Midbrain (tissue), 1 donor: ENCODE results near the gene DDX41.

Experiments used
- DNase-seq: peaks from one replicate; lab custom pipeline; 2025; lab: John Stamatoyannopoulos, UW

The DDX41 gene

DNA sequence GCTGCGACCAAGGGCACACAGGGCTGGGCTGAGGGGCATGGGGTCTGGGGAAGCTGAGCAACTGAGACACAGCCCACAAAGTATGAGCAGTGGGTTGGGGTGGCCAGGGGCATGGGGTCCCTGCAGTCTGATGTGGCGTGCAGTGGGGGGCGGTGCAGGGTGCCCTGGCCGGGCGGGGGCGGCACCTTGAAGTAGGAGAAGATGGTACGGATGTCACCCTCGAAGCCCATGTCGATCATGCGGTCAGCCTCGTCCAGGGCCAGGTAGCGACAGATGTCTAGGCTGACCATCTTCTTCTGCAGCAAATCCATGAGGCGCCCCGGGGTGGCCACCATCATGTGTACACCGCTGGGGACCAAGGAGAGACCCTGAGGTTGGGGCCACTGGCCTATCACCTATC lies 3.3 kb downstream of the DDX41 start:
- no peak for DNase-seq

DNA sequence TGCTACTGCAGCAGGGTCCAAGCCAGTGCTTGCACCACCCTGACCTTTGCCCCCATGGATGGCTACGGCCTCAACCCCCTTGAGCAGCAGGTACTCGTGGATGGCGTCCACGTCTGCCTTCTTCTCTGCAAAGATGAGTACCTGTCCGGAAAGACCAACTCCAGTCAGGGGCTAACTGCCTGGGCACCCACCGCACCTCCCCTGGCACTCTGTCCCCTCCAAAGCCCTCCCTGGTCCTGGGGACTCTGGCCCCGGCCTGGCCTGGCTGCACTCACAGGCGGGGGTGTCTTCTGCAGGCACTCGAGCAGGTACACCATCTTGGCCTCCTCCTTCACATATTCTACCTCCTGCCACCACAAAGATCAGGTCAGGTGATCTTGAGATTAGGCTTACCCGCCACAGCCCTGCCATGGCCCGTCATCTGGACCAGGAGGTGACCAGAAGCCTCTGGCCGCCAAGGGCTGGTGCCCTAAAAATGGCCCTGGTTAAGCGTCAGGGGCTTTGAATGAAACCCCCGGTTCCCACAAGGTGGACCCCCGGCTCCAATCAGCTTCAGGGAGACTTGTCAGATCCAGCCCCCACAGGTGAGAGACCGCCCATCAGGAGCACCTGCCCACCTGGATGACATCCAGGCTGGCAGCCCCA lies 3.9 kb downstream of the DDX41 start:
- no peak for DNase-seq

DNA sequence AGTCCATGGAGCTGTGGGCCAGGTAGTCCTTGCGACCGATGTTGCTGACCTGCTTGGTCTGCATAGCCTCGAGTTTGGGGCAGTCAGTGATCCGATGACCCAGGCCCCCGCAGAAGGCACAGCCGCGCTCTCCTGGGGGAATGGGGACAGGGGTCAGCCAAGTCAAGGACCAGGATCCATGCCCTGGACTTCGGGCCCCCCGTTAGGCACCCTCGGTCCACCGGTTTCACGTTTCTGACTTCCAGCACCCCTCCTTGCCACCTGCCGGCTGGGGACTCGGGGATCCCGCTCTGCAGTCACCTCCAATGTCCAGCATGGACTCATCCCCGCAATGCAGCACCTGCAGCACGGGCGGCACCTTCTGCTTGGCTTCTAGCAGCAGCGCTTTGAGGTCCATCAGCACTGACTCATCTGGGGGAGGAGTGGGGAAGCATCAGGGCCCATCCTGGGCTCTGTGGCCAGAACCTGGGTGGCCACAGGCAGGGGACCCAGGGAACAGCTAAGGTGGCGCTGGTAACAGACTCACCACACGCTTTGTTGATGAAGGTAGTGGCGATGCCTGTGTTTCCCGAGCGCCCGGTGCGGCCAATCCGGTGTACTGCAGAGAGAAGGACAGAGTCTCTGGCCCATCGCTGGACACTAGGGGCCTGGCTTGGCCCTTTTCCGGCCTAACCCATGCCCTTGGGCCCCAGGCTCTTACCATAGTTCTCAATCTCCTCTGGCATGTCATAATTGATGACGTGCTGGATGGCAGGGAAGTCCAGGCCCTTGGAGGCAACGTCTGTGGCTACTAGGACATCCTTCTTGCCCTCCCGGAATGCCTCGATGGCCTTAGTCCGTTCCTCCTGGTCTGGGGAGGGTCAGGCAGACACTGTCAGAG lies 4.7 kb downstream of the DDX41 start:
- no peak for DNase-seq

DNA sequence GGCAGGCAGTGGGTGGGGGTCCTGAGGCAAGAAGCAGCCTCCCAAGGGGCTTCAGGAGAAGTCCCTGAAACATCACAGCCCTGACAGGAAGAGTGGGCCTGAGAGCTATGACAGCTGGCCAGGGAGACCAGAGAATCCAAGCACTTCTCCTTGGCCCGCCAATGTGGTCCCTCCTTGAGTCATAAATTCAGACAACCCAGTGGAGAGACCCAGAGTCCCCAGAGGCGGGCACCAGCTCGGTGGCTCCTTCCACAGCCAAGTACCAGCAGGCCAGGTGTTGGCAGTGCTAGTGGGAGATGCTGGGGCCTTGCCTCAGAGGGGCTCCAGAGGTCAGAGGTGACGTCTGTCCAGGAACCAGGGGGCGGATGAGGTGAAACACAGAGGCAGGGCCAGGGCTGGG lies 5.6 kb downstream of the DDX41 start:
- DNase-seq, result no peak

DNA sequence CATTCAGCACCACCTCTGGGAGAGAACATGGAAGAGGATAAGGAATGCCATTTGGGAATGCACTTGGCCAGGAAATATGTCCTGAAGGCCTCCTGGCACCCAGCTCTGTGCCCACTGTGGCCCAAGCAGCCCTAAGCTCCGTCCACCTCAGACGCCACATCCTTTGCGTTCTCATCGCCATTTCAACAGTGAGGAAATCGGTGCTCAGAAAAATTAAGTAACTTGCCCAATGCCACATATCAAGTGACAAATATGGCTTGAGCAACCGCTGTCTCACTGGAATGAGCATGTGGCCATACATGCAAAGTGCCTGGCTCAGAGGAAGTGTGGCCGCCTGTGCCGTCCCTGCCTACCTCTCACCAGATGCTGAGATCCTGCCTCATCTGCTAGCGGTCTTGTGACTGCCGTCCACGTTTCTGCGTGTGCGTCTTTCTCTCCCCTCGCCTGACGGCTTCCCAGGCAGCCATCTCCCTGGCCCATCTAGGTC lies 6.2 kb downstream of the DDX41 start:
- DNase-seq, result no peak

DNA sequence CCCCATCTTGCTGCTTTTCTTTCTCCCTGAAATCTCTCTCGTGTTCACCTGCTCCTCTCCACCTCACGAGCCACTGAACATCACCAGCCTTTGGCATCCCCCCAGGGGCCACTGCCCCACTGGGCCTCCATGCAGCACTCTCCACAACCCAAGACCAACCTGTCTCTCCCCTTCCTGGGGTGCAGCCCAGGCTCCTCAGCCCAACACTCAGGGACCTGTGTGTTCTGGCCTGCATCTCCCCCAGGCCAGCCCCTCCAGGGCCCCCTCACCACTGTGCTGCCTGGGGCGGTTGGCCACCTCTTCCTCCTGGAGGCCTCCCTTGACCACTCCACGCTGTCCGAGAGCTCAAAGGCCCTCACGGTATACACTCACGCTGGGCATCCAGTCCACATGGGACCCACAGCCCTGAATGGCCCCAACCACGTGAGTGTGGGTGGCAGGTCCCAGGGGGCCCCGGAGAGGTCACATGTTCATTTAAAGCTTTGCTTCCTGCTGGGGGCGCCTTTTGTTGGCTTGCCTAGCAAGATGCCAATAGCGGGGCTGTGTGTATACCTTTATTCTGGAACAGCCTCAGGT lies 6.7 kb downstream of the DDX41 start:
- DNase-seq, result no peak

DNA sequence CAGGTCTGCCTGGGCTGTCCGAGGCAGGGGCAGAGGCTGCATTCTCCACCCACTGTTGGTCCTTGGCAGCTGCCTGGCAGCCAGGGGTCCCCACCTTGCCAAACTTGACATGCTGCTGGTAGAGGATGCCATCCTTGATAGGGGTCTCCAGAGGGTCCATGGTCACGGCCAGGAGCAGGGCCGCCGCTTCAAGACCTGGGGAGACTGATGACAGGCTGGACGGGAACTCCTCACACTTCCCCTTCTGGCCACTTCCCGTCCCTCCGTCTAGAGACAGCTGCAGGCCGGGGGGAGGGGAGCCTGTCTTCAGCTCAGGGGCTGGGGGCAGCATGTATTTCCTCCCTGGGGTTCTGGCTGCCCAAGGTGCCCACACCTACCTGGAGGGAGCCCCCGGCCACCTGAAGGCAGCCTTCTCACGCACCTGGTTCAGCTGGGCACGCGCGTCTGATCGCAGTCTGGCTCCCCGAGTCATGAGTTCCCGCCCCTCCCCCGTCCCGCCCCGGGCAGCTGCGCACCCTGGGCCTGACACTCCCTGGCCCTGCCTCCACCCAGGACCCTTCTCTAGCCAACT lies 7.3 kb downstream of the DDX41 start, which contains the start of gene DOK3:
DOK3 (minus strand) TSS at position 446 of the 571 bp plus-strand sequence; CDS start at position 160, 286 bp downstream.
- DNase-seq, result no peak

DNA sequence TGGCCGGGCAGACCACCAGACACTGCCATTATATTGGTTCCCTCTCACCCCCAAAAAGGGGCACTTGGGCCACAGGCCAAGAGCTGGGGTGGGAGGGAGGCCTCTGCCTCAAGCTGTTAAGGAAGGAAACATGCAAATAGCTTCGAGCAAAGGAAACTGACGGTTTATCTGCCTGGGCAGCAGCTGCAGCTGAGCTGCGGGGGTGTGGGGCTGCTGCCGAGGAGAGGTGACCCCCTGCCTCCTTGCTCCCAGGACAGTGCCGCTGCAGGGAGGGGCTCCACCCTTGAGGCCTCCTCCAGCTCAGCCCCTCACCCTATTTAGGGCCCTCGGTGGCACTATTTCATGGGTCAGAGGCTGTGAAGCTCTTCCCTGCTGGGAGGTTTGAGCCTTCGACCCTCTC lies 7.9 kb downstream of the DDX41 start:
- DNase-seq, result no peak

DNA sequence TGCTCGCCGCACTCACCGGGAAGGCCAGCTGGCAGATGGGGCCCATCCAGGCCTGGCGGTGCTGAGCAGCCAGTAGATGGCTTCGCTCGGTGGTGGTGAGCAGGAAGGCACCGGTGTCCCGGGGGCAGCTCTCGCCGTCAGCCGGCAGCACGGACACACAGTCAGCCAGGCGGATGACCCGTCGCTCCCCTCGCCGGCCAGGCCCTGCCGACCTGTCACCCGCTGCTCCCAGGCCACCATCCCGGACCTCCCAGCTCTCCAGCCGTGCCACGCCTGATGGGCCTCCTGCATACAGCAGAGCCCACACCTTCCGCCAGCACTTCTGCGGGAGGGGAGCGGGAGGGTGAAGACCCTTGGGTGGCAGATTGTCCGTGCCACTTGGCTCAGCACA lies 8.5 kb downstream of the DDX41 start:
- DNase-seq, result no peak

DNA sequence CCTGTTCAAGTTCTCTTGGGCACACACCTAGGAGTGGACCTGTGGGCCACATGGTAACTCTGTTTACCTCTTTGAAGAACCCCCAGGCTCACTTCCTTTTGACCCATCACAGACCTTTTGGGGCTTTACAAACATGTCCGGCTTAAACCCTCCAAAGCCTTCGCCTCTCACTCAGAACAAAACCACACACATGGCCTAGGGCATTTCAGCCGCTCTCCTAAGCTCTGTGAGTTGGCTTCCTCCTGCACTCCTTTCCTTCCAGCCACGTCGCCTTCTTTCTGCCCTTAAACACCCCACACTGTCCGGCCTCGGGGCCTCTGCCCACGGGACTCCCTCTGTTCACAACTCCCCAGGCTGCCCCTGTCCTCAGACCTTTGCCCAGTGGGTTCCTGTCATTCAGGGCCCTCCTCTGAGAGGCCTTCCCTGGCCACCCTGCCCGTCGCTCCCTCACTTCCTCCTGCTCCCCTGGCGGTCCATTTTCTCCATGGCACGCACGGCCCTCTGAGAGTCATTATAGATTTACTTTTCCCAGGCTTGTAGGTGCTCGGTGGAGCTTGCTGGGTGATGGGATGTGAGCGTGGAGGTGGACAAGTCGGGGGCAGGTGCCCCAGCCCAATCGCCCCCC lies 9.1 kb downstream of the DDX41 start:
- no peak for DNase-seq

DNA sequence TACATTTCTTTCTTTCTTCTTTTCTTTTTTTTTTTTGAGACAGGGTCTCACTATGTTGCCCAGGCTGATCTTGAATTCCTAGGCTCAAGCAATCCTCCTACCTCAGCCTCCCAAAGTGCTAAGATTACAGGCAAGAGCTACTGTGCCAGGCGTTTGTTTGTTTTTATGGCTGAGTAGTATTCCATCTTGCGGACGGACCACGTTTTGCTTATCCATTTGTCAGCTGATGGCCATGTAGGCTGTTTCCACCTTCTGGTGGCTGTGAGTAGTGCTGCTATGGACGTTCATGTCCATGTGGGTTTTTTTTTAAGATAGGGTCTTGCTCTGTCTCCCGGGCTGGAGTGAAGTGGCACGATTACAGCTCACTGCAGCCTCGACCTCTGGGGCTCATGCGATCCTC lies 9.6 kb downstream of the DDX41 start:
- DNase-seq, result no peak

DNA sequence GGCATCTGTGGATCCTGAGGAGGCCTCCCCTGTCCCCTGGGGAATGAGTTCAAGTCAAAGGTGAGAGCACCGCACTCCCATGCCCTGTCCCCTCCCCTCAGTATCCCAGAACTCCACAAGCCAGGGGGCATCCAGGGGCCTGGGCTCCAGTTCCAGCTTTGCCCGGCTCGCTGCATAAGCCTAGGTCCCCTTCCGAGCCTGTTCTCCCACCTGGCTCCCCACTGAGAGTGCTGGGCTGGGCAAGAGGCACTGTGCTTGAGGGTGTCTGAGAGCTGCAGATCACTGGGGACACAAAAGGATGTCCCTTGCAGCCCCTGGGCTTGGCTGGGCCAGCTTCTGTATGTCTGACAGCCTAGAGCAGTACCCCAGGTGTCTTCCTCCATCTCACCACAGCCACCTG lies 11.7 kb downstream of the DDX41 start:
- DNase-seq, result no peak

DNA sequence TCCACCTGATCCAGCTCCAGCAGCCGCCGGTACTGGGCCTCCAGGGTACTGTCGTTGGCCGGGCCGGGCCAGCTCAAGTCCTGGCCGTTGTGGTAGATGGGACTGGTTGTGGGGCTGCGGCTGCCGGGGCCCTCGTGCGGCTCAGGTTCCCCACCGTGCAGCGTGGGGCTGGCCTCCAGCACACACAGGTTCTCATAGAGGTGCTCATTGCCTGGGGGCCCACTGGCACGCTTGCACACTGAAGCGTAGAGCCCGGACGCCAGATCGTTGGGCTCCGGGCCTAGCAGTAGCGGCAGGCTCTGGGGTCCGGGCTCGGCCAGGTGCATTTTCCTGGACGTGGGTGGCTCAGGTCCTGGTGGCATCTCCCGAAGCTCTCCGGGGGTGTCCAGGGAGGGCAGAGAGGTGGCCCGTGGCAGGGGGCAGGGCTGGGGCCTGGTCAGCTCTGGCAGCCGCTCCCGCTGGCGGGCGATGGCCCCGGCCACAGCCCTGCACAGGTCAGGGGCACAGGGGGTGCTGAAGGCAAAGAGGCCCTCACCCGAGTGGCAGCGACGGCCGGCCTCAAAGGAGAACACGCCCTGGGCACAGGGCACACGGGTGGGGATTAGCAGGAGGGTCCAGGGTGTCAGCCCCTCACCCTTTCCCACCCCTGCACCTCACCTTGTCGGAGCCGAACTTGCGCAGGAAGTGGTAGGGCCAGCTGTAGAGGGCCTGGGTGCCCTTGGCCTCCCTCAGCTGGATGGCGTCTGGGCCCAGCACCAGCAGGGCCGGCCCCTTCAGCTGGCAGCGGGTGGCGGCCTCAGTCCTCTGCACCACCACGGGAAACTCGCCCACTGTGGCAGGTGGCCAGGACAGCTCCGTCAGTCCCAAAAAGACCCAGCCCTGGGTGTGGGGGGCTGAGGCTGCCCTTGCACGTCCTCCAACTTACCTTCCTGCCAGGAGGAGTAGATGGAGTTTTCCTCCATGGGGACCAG lies 12.4 kb downstream of the DDX41 start:
- DNase-seq, result no peak

DNA sequence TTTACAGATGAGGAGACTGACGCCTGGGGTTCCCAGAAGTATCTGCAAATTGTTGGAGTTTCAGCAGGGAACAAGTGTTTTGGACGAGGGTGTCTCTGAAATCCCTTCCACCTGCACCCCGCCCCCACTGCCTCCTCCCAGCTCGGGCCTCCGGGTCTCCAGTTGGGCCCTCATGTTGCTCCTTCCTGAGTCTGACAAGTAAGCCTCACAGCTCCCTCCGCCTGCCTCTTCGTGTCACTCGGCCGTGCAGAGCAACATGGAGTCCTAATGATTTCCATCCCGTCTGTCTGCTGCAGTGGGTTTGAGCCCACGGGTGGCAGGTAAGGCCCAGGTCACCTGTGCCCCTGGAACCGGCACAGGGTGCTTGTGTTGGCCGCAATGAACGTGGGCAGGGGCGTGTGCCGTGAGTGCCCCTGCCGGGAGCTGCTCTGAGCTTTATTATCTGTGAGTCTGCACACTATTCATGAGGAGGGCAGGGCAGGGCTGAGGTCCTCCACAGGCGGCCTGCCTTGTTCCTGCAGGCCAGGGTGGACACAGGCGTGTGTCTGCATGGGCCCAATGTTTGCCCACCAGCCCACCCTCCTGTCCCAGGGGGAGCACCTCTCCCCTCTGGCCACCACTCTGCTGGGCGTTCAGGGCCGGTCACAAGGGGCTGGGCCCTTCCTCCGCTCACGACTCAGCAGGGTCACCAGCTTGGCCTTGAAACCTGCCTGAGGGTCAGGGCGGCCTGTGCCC lies 13.2 kb downstream of the DDX41 start:
- DNase-seq, result no peak

DNA sequence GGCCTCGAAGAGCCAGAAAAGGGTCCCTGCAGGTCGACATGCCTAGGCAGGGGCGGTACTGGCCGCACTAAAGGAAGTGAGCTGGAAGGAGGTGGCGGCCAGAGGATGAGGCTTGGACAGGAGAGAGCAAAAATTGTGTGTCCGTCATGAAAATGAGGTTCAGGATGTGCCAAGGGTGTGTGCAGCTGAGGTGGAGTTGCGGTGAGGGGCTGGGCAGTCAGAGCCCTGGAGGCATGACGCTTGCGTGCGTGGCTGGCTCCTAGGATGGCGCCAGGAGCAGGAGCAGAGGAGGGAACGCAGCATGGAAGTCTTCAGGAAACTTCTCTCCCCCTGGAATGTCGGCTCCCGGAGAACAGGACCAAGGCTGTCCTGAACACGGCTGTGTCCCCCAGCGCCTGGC lies 13.9 kb downstream of the DDX41 start:
- DNase-seq, result no peak

DNA sequence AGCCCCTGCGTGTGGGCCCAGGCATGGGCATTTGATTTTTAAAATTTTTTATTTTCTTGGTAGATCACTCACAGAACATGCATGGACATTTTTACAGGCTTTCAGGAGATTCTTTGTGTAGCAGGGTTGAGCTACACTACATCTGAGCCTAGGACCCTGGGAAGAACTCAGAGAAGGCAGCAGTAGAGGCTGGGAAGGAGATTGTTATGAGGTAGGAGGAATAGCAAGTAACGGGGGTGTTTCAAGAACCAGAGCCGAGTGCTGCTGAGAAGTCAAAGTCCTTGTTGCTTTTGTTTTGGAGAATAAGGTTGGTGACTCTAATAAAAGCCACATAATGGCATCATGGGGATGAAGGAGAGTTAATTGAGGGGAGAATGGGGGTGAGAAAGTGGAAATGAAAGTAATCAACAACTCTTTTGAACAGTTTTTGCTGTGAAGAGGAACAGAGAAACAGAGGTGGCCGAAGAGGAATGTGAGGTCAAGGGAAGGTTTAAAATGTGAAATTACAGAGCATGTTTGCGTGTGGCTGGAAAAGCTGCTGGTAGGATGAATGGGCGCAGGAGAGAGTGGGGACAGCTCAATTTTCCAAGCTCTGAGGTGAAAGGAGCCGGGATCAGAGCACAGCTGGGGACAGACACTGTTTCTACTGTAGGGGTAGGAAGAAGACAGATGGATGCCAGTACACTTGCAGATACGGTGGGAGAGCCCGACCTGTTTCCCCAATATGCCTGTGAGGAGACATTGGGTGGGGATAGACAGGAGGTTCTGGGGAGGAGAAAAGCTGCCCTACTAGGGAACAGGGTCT lies 14.7 kb downstream of the DDX41 start:
- no peak for DNase-seq

DNA sequence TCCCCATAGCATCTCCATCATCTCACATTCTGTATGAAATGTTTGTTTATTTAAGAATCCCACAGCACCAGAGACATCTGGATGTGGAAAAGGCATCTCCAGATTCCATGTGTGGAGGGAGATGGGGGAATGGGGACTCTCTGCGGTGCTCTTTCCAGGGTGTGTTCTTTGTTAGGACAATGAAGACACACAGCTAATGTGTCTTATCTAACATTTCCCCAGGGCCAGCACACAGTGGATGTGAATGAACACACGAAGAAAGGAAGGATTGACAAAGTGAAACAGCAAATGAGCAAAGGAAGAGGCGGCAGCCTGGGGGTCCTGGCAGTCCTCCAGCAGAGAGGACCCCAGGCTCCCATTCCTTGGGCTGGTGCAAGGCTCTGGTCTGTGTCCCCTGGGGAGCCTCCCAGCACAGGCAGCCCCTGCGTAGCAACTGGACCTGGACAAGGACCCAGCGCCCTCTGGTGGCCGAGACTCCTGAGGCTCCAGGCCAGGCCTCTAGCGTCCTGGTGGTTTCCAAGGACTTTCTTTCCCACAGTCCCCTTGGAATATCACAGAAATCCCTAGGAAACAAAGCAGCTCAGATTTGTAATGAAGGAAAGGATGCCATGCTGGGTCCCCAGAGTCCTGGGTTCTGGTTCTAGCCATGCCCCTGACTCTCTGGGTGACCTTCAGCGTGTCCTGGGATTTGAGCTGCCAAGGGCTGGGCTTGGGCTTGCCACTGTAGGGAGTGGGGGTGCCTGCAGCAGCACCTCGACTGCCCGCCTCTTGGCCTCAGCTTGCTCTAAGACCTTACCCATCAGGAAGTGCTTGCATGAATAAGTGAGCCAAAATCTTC lies 15.9 kb downstream of the DDX41 start:
- DNase-seq, result peak; percentile 86

DNA sequence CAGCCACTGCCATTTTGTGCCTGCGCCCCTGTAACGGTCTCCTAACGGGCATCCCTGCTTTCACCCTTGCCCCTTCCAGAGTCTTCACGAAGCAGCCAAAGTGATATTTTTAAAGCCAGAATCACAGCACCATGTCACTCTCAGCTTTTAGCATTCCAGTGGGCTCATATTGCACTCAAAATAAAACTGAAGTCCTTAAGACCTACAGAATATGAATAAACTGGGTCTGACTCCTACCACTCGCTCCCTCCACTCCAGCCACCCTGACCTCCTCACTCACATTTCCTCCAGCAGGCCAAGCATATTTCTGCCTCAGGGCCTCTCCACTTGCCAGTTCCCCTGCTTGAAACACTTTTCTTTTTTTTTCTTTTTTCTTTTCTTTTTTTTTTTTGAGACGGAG lies 16.9 kb downstream of the DDX41 start:
- no peak for DNase-seq
